GM23338 (cell line): ENCODE results near the gene ZNF444. TPM values are rescaled to one million over a fixed set of nuclear protein-coding genes. Genes with fewer than 3 reads are reported as not detected.

Experiments
- CREB1 ChIP-seq: fragments of 250-450 bp; sonication (Bioruptor Pico); IDR thresholded peaks from 2 replicates; pipeline ENCODE4 v1.5.0; 2020; ENCODE audit warnings: low read depth, mild to moderate bottlenecking, moderate library complexity
- JUNB ChIP-seq: IDR thresholded peaks from one replicate; pipeline ENCODE4 v1.6.1; 2016; ENCODE audit warnings: antibody characterized with exemption; ENCODE audit not compliant: unreplicated experiment
- STAT1 ChIP-seq: IDR thresholded peaks from one replicate; pipeline ENCODE4 v1.6.1; 2016; ENCODE audit warnings: antibody characterized with exemption; ENCODE audit not compliant: unreplicated experiment
- ZNF331 ChIP-seq: fragments of 250-450 bp; sonication (Bioruptor Pico); IDR thresholded peaks from 2 replicates; pipeline ENCODE4 v1.5.0; 2020; ENCODE audit warnings: low read depth, mild to moderate bottlenecking, moderate library complexity
- polyA plus RNA-seq: library from polyadenylated mRNA; unstranded; fragments of >200 nt; fragmentation: Nextera tagmentation; extraction: Ambion mirVana; gene quantifications from 2 replicates; pipeline ENCODE4 v1.2.1, GENCODE V29; 2016
- total RNA-seq: library from RNA; depleted of rRNA; stranded (reverse); fragments of >200 nt; shearing (Covaris generic); gene quantifications from 2 replicates; pipeline ENCODE4 v1.2.3, GENCODE V29; 2014
- TF ChIP-seq, protein P1 (sequence below): fragments of 250-450 bp; sonication (Bioruptor Pico); IDR thresholded peaks from 2 replicates; pipeline ENCODE4 v1.5.0; 2020; ENCODE audit warnings: mild to moderate bottlenecking, moderate library complexity
- TF ChIP-seq, protein P2 (sequence below): IDR thresholded peaks from 2 replicates; pipeline ENCODE4 v1.6.1; 2016; ENCODE audit warnings: antibody characterized with exemption
- TF ChIP-seq, protein P3 (sequence below): IDR thresholded peaks from one replicate; pipeline ENCODE4 v1.6.1; 2018; ENCODE audit warnings: antibody characterized with exemption; ENCODE audit not compliant: unreplicated experiment

ZNF444 gene
- total and polyA plus RNA-seq, 2 experiments from 2014 or later, result 25.1 to 58.5 TPM

DNA sequence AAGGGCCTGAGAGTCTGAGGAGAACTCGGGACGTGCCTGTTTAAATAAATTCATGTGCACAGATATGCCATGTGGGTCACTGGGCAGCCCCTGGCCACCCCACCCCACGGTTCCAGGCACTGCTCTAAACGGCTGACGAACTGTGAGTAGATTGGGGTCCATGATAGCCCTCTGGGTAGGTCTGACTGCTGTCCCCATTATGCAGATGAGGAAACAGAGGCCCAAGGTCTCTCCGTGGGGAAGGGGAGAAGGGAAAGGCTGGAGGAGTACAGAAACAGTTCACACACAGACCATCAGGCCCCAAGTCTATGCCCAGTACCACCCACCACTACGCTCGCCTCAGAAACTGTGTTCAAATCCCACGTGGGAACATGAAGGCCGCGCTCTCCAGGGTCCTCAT is 34.1 kb upstream of the ZNF444 start (continued):
- TF ChIP-seq, protein P1, sequence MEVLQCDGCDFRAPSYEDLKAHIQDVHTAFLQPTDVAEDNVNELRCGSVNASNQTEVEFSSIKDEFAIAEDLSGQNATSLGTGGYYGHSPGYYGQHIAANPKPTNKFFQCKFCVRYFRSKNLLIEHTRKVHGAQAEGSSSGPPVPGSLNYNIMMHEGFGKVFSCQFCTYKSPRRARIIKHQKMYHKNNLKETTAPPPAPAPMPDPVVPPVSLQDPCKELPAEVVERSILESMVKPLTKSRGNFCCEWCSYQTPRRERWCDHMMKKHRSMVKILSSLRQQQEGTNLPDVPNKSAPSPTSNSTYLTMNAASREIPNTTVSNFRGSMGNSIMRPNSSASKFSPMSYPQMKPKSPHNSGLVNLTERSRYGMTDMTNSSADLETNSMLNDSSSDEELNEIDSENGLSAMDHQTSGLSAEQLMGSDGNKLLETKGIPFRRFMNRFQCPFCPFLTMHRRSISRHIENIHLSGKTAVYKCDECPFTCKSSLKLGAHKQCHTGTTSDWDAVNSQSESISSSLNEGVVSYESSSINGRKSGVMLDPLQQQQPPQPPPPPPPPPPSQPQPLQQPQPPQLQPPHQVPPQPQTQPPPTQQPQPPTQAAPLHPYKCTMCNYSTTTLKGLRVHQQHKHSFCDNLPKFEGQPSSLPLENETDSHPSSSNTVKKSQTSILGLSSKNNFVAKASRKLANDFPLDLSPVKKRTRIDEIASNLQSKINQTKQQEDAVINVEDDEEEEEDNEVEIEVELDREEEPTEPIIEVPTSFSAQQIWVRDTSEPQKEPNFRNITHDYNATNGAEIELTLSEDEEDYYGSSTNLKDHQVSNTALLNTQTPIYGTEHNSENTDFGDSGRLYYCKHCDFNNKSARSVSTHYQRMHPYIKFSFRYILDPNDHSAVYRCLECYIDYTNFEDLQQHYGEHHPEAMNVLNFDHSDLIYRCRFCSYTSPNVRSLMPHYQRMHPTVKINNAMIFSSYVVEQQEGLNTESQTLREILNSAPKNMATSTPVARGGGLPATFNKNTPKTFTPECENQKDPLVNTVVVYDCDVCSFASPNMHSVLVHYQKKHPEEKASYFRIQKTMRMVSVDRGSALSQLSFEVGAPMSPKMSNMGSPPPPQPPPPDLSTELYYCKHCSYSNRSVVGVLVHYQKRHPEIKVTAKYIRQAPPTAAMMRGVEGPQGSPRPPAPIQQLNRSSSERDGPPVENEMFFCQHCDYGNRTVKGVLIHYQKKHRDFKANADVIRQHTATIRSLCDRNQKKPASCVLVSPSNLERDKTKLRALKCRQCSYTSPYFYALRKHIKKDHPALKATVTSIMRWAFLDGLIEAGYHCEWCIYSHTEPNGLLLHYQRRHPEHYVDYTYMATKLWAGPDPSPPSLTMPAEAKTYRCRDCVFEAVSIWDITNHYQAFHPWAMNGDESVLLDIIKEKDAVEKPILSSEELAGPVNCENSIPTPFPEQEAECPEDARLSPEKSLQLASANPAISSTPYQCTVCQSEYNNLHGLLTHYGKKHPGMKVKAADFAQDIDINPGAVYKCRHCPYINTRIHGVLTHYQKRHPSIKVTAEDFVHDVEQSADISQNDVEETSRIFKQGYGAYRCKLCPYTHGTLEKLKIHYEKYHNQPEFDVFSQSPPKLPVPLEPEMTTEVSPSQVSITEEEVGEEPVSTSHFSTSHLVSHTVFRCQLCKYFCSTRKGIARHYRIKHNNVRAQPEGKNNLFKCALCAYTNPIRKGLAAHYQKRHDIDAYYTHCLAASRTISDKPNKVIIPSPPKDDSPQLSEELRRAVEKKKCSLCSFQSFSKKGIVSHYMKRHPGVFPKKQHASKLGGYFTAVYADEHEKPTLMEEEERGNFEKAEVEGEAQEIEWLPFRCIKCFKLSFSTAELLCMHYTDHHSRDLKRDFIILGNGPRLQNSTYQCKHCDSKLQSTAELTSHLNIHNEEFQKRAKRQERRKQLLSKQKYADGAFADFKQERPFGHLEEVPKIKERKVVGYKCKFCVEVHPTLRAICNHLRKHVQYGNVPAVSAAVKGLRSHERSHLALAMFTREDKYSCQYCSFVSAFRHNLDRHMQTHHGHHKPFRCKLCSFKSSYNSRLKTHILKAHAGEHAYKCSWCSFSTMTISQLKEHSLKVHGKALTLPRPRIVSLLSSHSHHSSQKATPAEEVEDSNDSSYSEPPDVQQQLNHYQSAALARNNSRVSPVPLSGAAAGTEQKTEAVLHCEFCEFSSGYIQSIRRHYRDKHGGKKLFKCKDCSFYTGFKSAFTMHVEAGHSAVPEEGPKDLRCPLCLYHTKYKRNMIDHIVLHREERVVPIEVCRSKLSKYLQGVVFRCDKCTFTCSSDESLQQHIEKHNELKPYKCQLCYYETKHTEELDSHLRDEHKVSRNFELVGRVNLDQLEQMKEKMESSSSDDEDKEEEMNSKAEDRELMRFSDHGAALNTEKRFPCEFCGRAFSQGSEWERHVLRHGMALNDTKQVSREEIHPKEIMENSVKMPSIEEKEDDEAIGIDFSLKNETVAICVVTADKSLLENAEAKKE (CRISPR knock-in tag), result no peak
- TF ChIP-seq, protein P2, sequence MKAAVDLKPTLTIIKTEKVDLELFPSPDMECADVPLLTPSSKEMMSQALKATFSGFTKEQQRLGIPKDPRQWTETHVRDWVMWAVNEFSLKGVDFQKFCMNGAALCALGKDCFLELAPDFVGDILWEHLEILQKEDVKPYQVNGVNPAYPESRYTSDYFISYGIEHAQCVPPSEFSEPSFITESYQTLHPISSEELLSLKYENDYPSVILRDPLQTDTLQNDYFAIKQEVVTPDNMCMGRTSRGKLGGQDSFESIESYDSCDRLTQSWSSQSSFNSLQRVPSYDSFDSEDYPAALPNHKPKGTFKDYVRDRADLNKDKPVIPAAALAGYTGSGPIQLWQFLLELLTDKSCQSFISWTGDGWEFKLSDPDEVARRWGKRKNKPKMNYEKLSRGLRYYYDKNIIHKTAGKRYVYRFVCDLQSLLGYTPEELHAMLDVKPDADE, result no peak
- TF ChIP-seq JUNB, result no peak
- TF ChIP-seq STAT1, result no peak
- no peak for TF ChIP-seq CREB1 (CRISPR knock-in tag)
- TF ChIP-seq, protein P3, sequence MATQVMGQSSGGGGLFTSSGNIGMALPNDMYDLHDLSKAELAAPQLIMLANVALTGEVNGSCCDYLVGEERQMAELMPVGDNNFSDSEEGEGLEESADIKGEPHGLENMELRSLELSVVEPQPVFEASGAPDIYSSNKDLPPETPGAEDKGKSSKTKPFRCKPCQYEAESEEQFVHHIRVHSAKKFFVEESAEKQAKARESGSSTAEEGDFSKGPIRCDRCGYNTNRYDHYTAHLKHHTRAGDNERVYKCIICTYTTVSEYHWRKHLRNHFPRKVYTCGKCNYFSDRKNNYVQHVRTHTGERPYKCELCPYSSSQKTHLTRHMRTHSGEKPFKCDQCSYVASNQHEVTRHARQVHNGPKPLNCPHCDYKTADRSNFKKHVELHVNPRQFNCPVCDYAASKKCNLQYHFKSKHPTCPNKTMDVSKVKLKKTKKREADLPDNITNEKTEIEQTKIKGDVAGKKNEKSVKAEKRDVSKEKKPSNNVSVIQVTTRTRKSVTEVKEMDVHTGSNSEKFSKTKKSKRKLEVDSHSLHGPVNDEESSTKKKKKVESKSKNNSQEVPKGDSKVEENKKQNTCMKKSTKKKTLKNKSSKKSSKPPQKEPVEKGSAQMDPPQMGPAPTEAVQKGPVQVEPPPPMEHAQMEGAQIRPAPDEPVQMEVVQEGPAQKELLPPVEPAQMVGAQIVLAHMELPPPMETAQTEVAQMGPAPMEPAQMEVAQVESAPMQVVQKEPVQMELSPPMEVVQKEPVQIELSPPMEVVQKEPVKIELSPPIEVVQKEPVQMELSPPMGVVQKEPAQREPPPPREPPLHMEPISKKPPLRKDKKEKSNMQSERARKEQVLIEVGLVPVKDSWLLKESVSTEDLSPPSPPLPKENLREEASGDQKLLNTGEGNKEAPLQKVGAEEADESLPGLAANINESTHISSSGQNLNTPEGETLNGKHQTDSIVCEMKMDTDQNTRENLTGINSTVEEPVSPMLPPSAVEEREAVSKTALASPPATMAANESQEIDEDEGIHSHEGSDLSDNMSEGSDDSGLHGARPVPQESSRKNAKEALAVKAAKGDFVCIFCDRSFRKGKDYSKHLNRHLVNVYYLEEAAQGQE, result no peak
- TF ChIP-seq ZNF331 (CRISPR knock-in tag), result no peak
